K562 (cell line): ENCODE measurements around the gene PNPLA7. TPM values are rescaled to one million over a fixed set of nuclear protein-coding genes. Genes with fewer than 3 reads are reported as not detected.

ENCODE experiments used
- EWSR1 ChIP-seq: fragments of 450-650 bp; IDR thresholded peaks from 2 replicates; pipeline ENCODE4 v1.6.1; 2018; ENCODE audit warnings: borderline replicate concordance, mild to moderate bottlenecking, low read depth, moderate library complexity; ENCODE audit not compliant: partially characterized antibody
- FOXA3 ChIP-seq, 2 experiments: fragments of 450-650 bp in 1 of 2; sonication (generic) in 1 of 2; formaldehyde crosslinking; IDR thresholded peaks in 1 of 2; conservative IDR thresholded peaks in 1 of 2; 2 replicates each; pipeline versions ENCODE4 v1.4.0 to v1.8.0; 2020 to 2022; ENCODE audit warnings: mild to moderate bottlenecking in 2 of 2, missing genetic modification reagents in 1 of 2
- GABPB1 ChIP-seq: sonication (generic); formaldehyde crosslinking; IDR thresholded peaks from 2 replicates; pipeline ENCODE4 v1.8.0; 2022; ENCODE audit warnings: mild to moderate bottlenecking, missing genetic modification reagents
- GTF2A2 ChIP-seq: IDR thresholded peaks from 2 replicates; pipeline ENCODE4 v1.6.1; 2016; ENCODE audit warnings: mild to moderate bottlenecking, missing genetic modification characterization, missing compliant biosample characterization
- HDGF ChIP-seq: fragments of 450-650 bp; IDR thresholded peaks from 2 replicates; pipeline ENCODE4 v1.6.1; 2016
- KLF13 ChIP-seq: fragments of 450-650 bp; IDR thresholded peaks from 2 replicates; pipeline ENCODE4 v1.6.1; 2016; ENCODE audit warnings: missing genetic modification characterization, low read depth, mild to moderate bottlenecking, missing compliant biosample characterization, moderate library complexity, borderline replicate concordance
- MAZ ChIP-seq, 2 experiments: fragments of 450-650 bp in 1 of 2; sonication (generic) in 1 of 2; formaldehyde crosslinking; IDR thresholded peaks in 1 of 2; conservative IDR thresholded peaks in 1 of 2; 2 replicates each; pipeline versions ENCODE4 v1.4.0 to v1.5.0; 2020; ENCODE audit warnings: mild to moderate bottlenecking in 1 of 2, missing genetic modification reagents in 1 of 2
- NRF1 ChIP-seq, 2 experiments: fragments of 450-650 bp; IDR thresholded peaks in 1 of 2; conservative IDR thresholded peaks in 1 of 2; 2 replicates each; pipeline ENCODE4 v1.6.1; 2014; ENCODE audit warnings: mild to moderate bottlenecking in 2 of 2
- RAD51 ChIP-seq: fragments of 450-650 bp; IDR thresholded peaks from 2 replicates; pipeline ENCODE4 v1.7.1; 2016; ENCODE audit warnings: low read depth, mild to moderate bottlenecking, borderline replicate concordance
- RBM22 ChIP-seq: fragments of 200-400 bp; formaldehyde crosslinking; IDR thresholded peaks from 2 replicates; pipeline ENCODE4 v1.6.1; 2018; ENCODE audit warnings: low read length, low read depth; ENCODE audit not compliant: poor library complexity, severe bottlenecking
- SAP30 ChIP-seq: fragments of 200-600 bp; sonication (generic); IDR thresholded peaks from 2 replicates; pipeline ENCODE4 v1.6.1; 2012; ENCODE audit warnings: borderline replicate concordance, low read depth, mild to moderate bottlenecking, moderate library complexity, low read length, control low read depth, inconsistent platforms; ENCODE audit not compliant: insufficient read depth, poor library complexity, severe bottlenecking
- SIN3A ChIP-seq, 2 experiments: fragments of 150-350 bp in 1 of 2; IDR thresholded peaks; 2 replicates each; pipeline ENCODE4 v1.6.1; 2011 to 2016; ENCODE audit warnings: borderline replicate concordance in 2 of 2, low read depth in 2 of 2, low read length in 2 of 2, mild to moderate bottlenecking in 2 of 2, moderate library complexity in 2 of 2; ENCODE audit not compliant: control insufficient read depth in 1 of 2
- SMAD2 ChIP-seq: fragments of 150-350 bp; IDR thresholded peaks from 2 replicates; pipeline ENCODE4 v1.6.1; 2014; ENCODE audit warnings: low read depth, mild to moderate bottlenecking, low read length
- SUPT5H ChIP-seq: fragments of 450-650 bp; IDR thresholded peaks from 2 replicates; pipeline ENCODE4 v1.6.1; 2016
- TCFL5 ChIP-seq: fragments of 250-450 bp; sonication (Bioruptor Pico); conservative IDR thresholded peaks from 2 replicates; pipeline ENCODE4 v1.6.1; 2021; ENCODE audit warnings: mild to moderate bottlenecking, moderate library complexity, matching md5 sums
- THRAP3 ChIP-seq: fragments of 450-650 bp; IDR thresholded peaks from 2 replicates; pipeline ENCODE4 v1.6.1; 2016; ENCODE audit warnings: mild to moderate bottlenecking, inconsistent platforms, borderline replicate concordance
- ZBTB7A ChIP-seq: IDR thresholded peaks from 2 replicates; pipeline ENCODE4 v1.6.1; 2011; ENCODE audit warnings: low read depth, mild to moderate bottlenecking, low read length, moderate library complexity, borderline replicate concordance; ENCODE audit not compliant: control insufficient read depth
- ZNF134 ChIP-seq: fragments of 250-450 bp; sonication (Bioruptor Pico); conservative IDR thresholded peaks from 2 replicates; pipeline ENCODE4 v1.4.0; 2020
- ZNF445 ChIP-seq: fragments of 250-450 bp; sonication (Bioruptor Pico); IDR thresholded peaks from 2 replicates; pipeline ENCODE4 v1.4.0; 2020; ENCODE audit warnings: low read depth, mild to moderate bottlenecking, moderate library complexity
- ZNF589 ChIP-seq: fragments of 200-800 bp; sonication (Bioruptor generic); IDR thresholded peaks from 2 replicates; pipeline ENCODE4 v1.6.1; 2016; ENCODE audit warnings: low read depth, missing genetic modification characterization, missing compliant biosample characterization
- ZNF778 ChIP-seq: fragments of 450-650 bp; formaldehyde crosslinking; IDR thresholded peaks from 2 replicates; pipeline ENCODE4 v1.4.0; 2020; ENCODE audit warnings: mild to moderate bottlenecking, moderate library complexity
- polyA plus RNA-seq, 8 experiments: library from polyadenylated mRNA; depleted of rRNA in 4 of 8; stranded (reverse) in 5 of 8; unstranded in 3 of 8; fragments of >200 nt; fragmentation: Nextera tagmentation in 2 of 8; fragmentation: Illumina TruSeq in 1 of 8; extraction: Ambion mirVana in 2 of 8; extraction: Trizol in 1 of 8; gene quantifications; 2 replicates each; pipeline versions ENCODE4 v1.2.1 to v1.2.3, GENCODE V29; 2011 to 2014; ENCODE audit warnings: inconsistent platforms in 1 of 8, missing spikeins in 1 of 8
- total RNA-seq, 7 experiments: library from RNA; depleted of rRNA in 6 of 7; stranded (reverse); fragments of >200 nt in 6 of 7; fragmentation: Illumina TruSeq in 2 of 7; extraction: Trizol in 2 of 7; gene quantifications; 2 replicates each; pipeline versions ENCODE4 v1.2.1 to v1.2.3, GENCODE V29; 2011 to 2021; ENCODE audit warnings: low replicate concordance in 1 of 7
- TF ChIP-seq, protein P1 (sequence below): sonication (generic); formaldehyde crosslinking; IDR thresholded peaks from 2 replicates; pipeline ENCODE4 v1.4.0; 2020; ENCODE audit warnings: mild to moderate bottlenecking, missing genetic modification reagents
- TF ChIP-seq, protein P2 (sequence below): sonication (generic); formaldehyde crosslinking; IDR thresholded peaks from 2 replicates; pipeline ENCODE4 v1.8.0; 2022; ENCODE audit warnings: missing genetic modification reagents, mild to moderate bottlenecking, borderline replicate concordance
- TF ChIP-seq, protein P3 (sequence below): sonication (generic); formaldehyde crosslinking; IDR thresholded peaks from 2 replicates; pipeline ENCODE4 v1.5.0; 2020; ENCODE audit warnings: missing genetic modification reagents

Gene PNPLA7
- total and polyA plus RNA-seq, 9 of the 15 experiments (the other 6 are each of a cell fraction or from before 2014, with no cell fraction given), result 0.01 to 0.85 (median 0.19) TPM; not detected in 1

DNA sequence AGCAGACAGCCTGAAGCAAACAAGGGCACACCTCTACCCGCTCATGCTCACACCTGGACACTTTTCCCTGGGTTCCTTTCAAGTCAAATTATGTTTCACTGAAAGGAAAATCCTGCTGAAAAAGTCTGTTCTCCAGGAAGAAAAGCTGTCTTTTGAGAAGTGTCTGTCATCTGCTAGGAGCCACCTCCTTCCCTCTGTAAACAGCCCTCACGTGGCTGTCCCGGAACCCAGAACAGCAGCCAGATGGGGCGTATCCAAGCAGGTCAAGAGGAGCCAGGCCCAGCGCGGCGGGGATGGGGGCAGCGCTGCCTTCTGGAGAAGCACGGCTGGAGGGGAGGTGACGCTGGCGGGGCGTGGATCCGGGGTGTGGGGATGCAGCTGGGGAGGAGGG, at the start of gene PNPLA7 (continued):
- TF ChIP-seq GTF2A2 (no peak), TCFL5 (CRISPR knock-in tag) (no peak), ZNF589 (CRISPR knock-in tag) (no peak), FOXA3 (CRISPR knock-in tag; conservative IDR thresholded peaks at IDR 0.05 in 1 of 2, IDR thresholded peaks at IDR 0.05 in 1 of 2) (peak; percentile 91 to 98), SAP30 (peak; percentile 41), SUPT5H (no peak), RAD51 (peak; percentile 77), HDGF (no peak), SMAD2 (no peak), NRF1 (conservative IDR thresholded peaks at IDR 0.05 in 1 of 2, IDR thresholded peaks at IDR 0.05 in 1 of 2) (0 out of 4 replicates have a peak, but pooled peaks of 1 of the 2 experiments have one; percentile 17), GABPB1 (no peak), ZNF134 (no peak), MAZ (CRISPR knock-in tag; conservative IDR thresholded peaks at IDR 0.05 in 1 of 2, IDR thresholded peaks at IDR 0.05 in 1 of 2) (peak in 1 of 2 experiments; percentile 46; a peak in 1 of 4 replicates), EWSR1 (no peak), THRAP3 (no peak), ZBTB7A (peak; percentile 54; the same call in 1 of the 2 replicates), RBM22 (no peak), ZNF778 (CRISPR knock-in tag) (no peak), KLF13 (tag) (0 out of 2 replicates have a peak, but pooled peaks have one; percentile 27), SIN3A (IDR thresholded peaks at IDR 0.05; ENCODE audit: borderline replicate concordance in 2 of 2, control insufficient read depth in 1 of 2, low read depth in 2 of 2, low read length in 2 of 2) (peak; percentile 72 to 85; a peak in 2 of 4 replicates), ZNF445 (CRISPR knock-in tag) (no peak)
- TF ChIP-seq, protein P1, sequence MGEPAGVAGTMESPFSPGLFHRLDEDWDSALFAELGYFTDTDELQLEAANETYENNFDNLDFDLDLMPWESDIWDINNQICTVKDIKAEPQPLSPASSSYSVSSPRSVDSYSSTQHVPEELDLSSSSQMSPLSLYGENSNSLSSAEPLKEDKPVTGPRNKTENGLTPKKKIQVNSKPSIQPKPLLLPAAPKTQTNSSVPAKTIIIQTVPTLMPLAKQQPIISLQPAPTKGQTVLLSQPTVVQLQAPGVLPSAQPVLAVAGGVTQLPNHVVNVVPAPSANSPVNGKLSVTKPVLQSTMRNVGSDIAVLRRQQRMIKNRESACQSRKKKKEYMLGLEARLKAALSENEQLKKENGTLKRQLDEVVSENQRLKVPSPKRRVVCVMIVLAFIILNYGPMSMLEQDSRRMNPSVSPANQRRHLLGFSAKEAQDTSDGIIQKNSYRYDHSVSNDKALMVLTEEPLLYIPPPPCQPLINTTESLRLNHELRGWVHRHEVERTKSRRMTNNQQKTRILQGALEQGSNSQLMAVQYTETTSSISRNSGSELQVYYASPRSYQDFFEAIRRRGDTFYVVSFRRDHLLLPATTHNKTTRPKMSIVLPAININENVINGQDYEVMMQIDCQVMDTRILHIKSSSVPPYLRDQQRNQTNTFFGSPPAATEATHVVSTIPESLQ (CRISPR knock-in tag), result no peak
- TF ChIP-seq, protein P2, sequence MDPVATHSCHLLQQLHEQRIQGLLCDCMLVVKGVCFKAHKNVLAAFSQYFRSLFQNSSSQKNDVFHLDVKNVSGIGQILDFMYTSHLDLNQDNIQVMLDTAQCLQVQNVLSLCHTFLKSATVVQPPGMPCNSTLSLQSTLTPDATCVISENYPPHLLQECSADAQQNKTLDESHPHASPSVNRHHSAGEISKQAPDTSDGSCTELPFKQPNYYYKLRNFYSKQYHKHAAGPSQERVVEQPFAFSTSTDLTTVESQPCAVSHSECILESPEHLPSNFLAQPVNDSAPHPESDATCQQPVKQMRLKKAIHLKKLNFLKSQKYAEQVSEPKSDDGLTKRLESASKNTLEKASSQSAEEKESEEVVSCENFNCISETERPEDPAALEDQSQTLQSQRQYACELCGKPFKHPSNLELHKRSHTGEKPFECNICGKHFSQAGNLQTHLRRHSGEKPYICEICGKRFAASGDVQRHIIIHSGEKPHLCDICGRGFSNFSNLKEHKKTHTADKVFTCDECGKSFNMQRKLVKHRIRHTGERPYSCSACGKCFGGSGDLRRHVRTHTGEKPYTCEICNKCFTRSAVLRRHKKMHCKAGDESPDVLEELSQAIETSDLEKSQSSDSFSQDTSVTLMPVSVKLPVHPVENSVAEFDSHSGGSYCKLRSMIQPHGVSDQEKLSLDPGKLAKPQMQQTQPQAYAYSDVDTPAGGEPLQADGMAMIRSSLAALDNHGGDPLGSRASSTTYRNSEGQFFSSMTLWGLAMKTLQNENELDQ (CRISPR knock-in tag), result no peak
- TF ChIP-seq, protein P3, sequence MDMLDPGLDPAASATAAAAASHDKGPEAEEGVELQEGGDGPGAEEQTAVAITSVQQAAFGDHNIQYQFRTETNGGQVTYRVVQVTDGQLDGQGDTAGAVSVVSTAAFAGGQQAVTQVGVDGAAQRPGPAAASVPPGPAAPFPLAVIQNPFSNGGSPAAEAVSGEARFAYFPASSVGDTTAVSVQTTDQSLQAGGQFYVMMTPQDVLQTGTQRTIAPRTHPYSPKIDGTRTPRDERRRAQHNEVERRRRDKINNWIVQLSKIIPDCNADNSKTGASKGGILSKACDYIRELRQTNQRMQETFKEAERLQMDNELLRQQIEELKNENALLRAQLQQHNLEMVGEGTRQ (CRISPR knock-in tag), result peak; percentile 85
